Measurements from ENCODE around the gene COL9A2. TPM values are rescaled to one million over a fixed set of nuclear protein-coding genes. Genes with fewer than 3 reads are reported as not detected.

Gene COL9A2
- total RNA-seq, 1 donor from 2014 or later: 7.1 TPM

DNA sequence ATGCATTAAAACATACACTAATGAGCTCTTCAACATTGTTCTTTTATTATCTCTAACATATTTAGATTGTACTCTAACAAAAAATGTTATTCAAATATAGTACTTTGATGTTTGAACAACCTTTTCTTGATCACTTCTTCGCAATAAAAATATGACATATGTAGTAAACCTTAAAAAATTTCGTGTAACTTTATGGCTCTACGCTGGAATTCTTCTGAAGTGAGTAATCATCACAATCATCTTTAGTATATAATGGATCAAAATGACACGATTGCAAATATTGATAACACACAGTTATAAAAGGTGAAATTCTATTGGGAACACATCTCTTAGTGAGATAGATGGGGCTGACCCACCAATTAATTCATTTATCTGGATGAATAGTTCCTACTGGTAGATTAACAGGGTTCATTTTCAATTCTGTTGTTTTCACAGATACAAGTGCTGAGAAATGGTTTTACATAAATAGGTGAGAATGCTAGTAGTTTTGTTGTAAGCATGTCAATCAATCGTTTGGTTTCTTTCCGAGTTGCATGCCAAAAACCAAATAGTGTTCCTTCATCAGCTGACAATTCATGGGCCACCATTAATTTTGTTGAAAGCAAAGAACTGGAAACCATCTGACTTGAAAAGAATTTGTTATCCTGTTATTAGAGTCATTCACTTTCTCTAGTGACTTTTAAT, 60.5 kb downstream of the COL9A2 start:
- no peak for TF ChIP-seq POLR2AphosphoS5 (IDR thresholded peaks at IDR 0.05; ENCODE audit: insufficient read depth in 1 of 2, low read depth in 1 of 2)
- no peak for TF ChIP-seq POLR2A (IDR thresholded peaks at IDR 0.05)
- TF ChIP-seq, protein P1, sequence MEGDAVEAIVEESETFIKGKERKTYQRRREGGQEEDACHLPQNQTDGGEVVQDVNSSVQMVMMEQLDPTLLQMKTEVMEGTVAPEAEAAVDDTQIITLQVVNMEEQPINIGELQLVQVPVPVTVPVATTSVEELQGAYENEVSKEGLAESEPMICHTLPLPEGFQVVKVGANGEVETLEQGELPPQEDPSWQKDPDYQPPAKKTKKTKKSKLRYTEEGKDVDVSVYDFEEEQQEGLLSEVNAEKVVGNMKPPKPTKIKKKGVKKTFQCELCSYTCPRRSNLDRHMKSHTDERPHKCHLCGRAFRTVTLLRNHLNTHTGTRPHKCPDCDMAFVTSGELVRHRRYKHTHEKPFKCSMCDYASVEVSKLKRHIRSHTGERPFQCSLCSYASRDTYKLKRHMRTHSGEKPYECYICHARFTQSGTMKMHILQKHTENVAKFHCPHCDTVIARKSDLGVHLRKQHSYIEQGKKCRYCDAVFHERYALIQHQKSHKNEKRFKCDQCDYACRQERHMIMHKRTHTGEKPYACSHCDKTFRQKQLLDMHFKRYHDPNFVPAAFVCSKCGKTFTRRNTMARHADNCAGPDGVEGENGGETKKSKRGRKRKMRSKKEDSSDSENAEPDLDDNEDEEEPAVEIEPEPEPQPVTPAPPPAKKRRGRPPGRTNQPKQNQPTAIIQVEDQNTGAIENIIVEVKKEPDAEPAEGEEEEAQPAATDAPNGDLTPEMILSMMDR (IDR thresholded peaks at IDR 0.05): no peak
- Histone ChIP-seq H3K4me1 (peaks cover 32% of the 10 kb centered on the region), H3K27ac (peak overlapping the region; percentile 84), H3K27me3 (no peaks in the 10 kb centered on the region), H3K4me3 (peak overlapping the region; percentile 85 to 91), H3K9me3 (no peaks in the 10 kb centered on the region), H3K36me3 (peaks cover 0 to 9% of the 10 kb centered on the region in 2 donors)
- intact Hi-C loops (cut with DNase I): no loop called here
- no peak for DNase-seq (ENCODE audit: extremely low spot score in 2 of 2)

DNA sequence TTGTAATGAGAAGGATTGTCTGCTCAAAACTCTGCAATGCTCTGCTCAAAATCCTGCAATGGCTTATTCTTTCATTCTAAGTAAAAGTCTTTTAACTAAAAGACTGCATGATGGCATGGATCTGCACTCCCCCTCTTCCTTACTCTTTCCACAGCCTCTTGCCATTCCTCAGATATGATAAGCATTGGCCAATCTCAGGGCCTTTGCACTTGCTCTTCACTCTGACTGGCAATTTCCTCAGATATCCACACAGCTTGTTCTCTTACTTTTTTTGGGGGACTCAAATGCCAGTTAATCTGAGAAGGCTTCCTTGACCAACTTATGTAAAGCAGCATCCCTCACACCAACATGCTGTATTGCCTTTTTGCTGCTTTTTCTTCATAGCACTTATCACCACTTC, 61.9 kb downstream of the COL9A2 start:
- intact Hi-C loops (cut with DNase I): no loop called here
- no peaks in the 10 kb centered on the region for H3K36me3 ChIP-seq
- DNase-seq (ENCODE audit: extremely low spot score in 2 of 2): no peak

DNA sequence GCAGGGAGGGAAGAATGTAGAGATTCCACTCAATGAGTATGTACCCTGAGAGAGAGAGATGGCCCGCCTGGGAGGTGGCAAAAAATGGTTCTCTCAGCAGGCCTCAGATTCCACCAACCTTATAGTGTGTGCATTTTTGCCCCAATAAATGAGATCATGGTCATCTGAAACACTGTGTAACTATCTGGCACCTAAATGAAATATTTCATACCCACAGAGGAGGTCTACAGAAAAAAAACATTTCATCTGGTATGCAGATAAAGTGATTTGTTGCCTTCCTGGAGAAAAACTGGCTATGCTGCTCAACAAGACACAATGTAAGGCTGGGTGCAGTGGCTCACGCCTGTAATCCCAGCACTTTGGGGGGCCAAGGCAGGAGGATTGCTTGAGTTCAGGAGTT, 64.5 kb downstream of the COL9A2 start:
- Histone ChIP-seq H3K4me3 (no peak overlapping the region), H3K27ac (no peak overlapping the region), H3K36me3 (no peaks in the 10 kb centered on the region), H3K4me1 (peaks cover 15% of the 10 kb centered on the region), H3K27me3 (no peaks in the 10 kb centered on the region), H3K9me3 (no peaks in the 10 kb centered on the region)
- TF ChIP-seq, protein P1 (IDR thresholded peaks at IDR 0.05): no peak
- no peak for TF ChIP-seq POLR2A (IDR thresholded peaks at IDR 0.05)
- TF ChIP-seq POLR2AphosphoS5 (IDR thresholded peaks at IDR 0.05; ENCODE audit: insufficient read depth in 1 of 2, low read depth in 1 of 2): no peak
- no peak for DNase-seq (ENCODE audit: extremely low spot score in 2 of 2)
- intact Hi-C loops (cut with DNase I): no loop called here

More for the DNA sequence above, 61.9 kb downstream of the COL9A2 start:
- no peaks in the 10 kb centered on the region for H3K27me3 ChIP-seq
- no peaks in the 10 kb centered on the region for H3K9me3 ChIP-seq
- H3K4me3 ChIP-seq: no peak overlapping the region
- H3K27ac ChIP-seq: no peak overlapping the region
- peaks cover 32% of the 10 kb centered on the region for H3K4me1 ChIP-seq
- no peak for TF ChIP-seq POLR2A (IDR thresholded peaks at IDR 0.05)

DNA sequence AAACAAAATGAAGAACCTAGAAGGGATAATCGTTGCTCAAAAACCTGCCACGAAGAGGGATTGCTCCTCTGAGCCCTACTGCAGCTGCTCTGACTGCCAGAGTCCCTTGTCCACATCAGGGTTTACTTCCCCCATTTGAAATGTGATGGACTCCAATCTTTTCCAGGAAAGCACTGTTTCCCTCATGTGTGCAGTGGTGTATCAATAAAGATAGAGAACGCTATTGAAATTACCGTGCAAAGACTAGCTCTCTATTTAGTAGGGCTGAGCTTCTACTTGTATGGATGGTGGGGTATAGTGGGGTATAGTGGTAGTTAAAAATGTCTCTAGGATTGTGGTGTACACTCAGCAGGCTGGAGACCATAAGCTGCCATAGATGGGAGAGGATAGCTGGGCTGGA, 65.6 kb downstream of the COL9A2 start:
- Histone ChIP-seq H3K4me1 (peaks cover 7% of the 10 kb centered on the region), H3K27me3 (no peaks in the 10 kb centered on the region), H3K27ac (no peak overlapping the region), H3K36me3 (no peaks in the 10 kb centered on the region), H3K4me3 (no peak overlapping the region), H3K9me3 (no peaks in the 10 kb centered on the region)
- DNase-seq (ENCODE audit: extremely low spot score in 2 of 2): no peak
- TF ChIP-seq, protein P1 (IDR thresholded peaks at IDR 0.05): no peak
- TF ChIP-seq POLR2A (IDR thresholded peaks at IDR 0.05) (no peak), POLR2AphosphoS5 (IDR thresholded peaks at IDR 0.05; ENCODE audit: insufficient read depth in 1 of 2, low read depth in 1 of 2) (no peak)
- intact Hi-C loops (cut with DNase I): no loop called here

Other genes with a start within 250 kb of the COL9A2 start
- gene PPT1, start 220.0 kb downstream of the COL9A2 start, total RNA-seq: 58.7 TPM
- 16.9 TPM for gene RLF, start 155.9 kb downstream of the COL9A2 start, total RNA-seq
- gene TMCO2, start 69.3 kb downstream of the COL9A2 start, total RNA-seq: not detected
- gene ZMPSTE24, start 59.0 kb downstream of the COL9A2 start, total RNA-seq: 25.5 TPM
- gene SMAP2, start 56.4 kb upstream of the COL9A2 start, total RNA-seq: 24.8 TPM
- gene ZFP69B, start 133.2 kb upstream of the COL9A2 start, total RNA-seq: 1.2 TPM
- 4.9 TPM for gene ZFP69, start 160.0 kb upstream of the COL9A2 start, total RNA-seq
- gene EXO5, start 191.5 kb upstream of the COL9A2 start, total RNA-seq: 3.4 TPM
- gene ZNF684, start 214.4 kb upstream of the COL9A2 start, total RNA-seq: 1.2 TPM